ENCODE measurements around the gene CNOT4. TPM values are rescaled to one million over a fixed set of nuclear protein-coding genes. Genes with fewer than 3 reads are reported as not detected.

Gene CNOT4
- total RNA-seq, 1 experiment from 2014 or later = 14.6 TPM

Other genes with a start within 250 kb of the CNOT4 start
- gene NUP205, start 47.8 kb upstream of the CNOT4 start, total RNA-seq (2021) = 138 to 171 TPM (median 149 TPM) in 3 replicates
- 26.1 to 31.6 TPM (median 30.4 TPM) in 3 replicates for gene STMP1, start 152.4 kb upstream of the CNOT4 start, total RNA-seq (2021)
- gene SLC13A4, start 218.1 kb upstream of the CNOT4 start, total RNA-seq (2021) = 1.6 to 2.1 TPM (median 1.7 TPM) in 3 replicates
- gene FAM180A, start 238.7 kb upstream of the CNOT4 start, total RNA-seq (2021) = not detected in 3 replicates

Data from WTC11 (cell line).